Measurements from ENCODE around the gene NSG2.

NSG2 gene

DNA sequence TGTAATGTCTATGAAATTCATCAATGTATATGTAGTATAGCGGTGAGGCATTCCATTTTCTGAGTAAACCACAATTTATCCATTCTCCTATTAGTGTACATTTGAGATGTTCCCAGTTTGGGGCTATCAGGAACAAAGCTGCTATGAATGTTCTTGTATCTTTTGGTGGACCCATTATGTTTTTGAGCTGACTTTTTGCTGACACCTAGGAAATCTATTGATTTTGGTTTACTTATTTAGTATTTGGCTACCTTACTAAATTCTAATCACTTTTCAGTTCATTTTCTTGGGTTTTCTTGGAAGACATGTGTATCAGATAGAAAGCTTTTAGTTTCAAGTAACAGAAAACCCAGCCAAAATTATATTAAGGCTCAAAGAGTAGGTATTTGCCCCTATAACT is 13.7 kb downstream of the NSG2 start:
- no peak for DNase-seq (ENCODE audit: low spot score)

DNA sequence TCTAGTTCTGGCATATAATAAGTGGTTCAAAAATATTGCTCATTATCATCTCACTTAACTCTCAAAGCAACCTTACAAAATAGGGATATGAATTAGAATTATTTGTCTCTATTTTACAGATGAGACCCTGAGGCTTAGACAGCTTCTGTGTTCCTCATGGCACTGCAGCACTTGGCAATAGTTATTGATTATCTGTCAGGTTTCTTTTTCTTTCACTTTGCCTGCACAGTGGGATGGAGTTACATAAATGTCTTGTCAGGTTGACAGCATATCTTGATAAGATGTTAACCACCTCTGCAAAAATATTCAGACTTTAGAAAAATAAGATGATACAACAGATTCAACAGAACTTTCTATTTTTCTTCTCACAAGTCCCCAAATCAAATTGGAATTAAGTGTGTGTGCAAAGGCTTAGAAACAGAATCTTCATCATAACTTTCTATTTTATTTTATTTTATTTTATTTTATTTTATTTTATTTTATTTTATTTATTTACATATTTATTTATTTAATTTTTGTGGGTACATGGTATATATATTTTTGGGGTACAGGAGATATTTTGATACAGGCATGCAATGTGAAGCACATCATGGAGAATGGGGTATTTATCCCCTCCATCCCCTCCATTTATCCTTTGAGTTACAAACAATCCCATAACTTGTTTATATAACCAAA is 17.7 kb downstream of the NSG2 start:
- DNase-seq (ENCODE audit: low spot score): no peak

DNA sequence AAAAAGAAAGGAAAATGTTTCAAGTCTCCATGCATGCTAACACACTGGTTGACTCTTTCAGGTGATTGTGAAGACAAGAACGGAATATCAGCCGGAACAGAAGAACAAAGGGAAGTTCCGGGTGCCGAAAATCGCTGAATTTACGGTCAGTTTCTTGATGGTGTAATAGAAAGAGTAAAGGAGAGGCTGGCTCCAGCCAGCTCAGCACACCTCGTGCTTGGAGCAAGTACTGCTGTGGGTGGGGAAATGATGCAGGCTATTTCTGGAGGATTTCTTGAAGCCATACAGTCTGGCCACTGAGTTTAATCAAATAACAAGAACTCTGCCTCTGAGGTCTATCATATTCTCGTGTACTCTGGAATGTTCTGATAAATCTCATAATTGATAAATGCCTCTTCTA is 18.7 kb downstream of the NSG2 start:
- no peak for DNase-seq (ENCODE audit: low spot score)

- DNase-seq (ENCODE audit: low spot score): no peak
Observed at GRCh38 chr5:174065528-174066197, 20.2 kb downstream of the NSG2 start.

GRCh38 chr5:174067499-174067898 is 22.0 kb downstream of the NSG2 start:
- DNase-seq (ENCODE audit: low spot score): no peak

- DNase-seq (ENCODE audit: low spot score): no peak
Observed at GRCh38 chr5:174071484-174071883, 26.0 kb downstream of the NSG2 start.

DNA sequence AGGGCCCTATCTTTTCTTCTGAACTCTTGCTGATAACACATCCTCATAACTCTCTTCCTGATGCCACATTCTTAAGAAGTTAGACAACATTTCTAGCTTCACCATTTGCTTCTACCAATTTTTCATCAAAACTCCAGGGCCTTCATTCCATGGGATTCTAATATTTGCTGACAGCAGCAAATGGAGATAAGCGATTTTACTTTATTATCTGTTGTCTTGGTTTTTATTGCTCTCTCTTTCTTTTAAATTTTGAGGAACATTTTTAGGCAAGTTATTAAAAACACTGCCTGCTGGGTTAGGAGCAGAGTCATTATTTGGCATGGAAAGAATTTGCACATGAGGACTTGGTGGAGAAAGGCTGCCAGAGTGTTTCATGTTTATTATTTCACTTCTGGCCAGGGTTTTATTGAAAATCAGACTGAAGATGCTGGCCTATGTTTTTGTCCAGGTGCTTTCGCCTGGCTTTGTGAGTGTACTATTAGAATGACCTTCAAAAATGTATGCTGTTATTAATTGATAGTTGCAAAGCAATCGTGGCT is 27.7 kb downstream of the NSG2 start:
- no peak for DNase-seq (ENCODE audit: low spot score)

DNA sequence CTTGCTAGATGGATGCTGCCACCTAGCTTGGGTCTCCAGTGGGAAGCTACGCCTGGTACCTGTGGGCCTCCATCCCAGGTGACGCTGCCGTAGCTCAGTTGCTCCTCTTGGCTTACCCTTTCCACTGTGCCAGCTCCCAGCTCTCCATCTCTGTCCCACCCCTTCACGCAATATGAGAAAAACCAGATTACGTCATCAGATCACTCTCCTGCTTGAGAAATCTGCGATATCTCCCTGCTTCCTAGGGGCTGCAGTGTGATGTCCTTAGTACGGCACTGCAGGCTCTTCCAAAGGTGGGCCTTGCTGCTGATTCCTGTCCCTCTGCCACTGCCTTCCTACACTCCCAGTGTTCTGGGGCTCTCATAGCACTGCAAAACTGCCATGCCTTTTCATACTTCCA is 28.9 kb downstream of the NSG2 start:
- no peak for DNase-seq (ENCODE audit: low spot score)

DNA sequence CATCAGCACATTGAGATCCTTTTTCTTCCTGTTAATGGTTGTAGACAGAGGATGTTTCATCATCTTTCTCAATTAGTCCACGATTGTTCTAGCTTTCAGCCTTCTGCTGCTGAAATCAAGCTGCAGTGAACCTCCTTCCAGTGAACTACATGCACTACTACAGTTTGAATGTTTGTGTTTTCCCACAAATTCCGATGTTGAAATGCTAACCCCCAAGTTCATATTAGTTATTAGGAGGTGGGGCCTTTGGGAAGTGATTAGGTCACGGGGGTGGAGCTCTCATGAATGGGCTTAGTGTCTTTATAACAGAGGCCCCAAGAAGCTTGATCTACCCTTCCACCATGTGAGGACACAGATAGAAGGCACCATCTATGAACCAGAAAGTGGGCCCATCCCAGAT is 32.9 kb downstream of the NSG2 start:
- DNase-seq (ENCODE audit: low spot score): no peak

- no peak for DNase-seq (ENCODE audit: low spot score)
Observed at GRCh38 chr5:174082286-174082685, 36.8 kb downstream of the NSG2 start.

DNA sequence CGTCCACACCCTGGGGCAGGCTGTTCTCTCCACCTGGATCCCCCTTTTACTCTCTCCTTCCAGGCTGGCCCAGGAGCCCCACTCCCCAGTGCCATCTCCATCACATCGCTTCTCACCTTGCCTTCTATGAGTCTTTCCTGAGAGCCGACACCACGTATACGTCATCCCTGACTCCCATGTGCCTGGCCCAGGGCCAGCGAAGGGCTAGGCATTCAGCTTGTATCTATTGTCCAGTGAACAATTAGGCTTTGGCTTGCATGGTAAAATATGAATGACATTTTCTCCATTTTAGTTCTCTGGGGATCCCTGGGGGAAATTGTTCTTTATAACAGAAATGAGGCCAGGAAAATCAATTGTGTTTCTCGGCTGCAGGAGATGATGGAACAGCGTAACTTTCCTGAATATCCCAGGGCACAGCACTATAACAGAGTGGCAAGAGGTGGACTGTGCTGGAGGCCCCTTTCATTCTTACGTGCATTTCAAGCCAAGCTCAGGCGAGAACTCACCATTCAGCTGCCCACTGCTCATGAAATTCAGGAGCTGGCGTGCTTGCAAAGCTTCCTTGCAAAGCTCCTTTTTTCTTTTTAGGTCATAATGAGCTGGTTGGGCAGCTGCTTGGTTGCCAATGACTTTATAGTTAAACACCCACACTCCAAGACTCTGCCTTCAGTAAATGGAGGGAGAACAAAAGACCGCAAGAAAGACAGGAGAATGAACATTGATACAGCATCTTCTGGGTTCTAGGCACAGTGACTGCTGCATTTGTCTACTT is 37.7 kb downstream of the NSG2 start:
- no peak for DNase-seq (ENCODE audit: low spot score)

DNA sequence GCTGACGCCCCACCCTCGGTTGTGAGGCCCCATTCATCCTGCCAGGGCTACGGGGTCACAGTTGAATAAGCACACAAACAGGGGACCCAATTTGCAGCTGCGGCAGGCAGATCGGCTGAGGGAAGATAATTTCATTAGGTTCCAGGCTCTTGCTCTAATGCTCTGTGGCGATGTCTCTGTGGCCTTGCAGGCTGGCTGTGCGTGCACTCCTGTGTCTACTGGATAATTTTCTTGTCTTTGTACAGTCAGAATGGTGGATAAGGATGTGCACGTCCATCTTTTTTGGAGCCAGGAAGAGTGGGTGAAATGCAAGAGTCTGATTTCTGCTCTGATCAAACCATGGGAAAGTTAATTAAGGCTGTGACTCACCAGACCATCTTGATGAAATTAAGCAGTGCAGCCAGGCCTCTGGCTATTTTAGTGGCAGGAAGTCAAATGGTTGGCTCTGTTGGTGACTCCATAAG is 39.2 kb downstream of the NSG2 start:
- no peak for DNase-seq (ENCODE audit: low spot score)

DNA sequence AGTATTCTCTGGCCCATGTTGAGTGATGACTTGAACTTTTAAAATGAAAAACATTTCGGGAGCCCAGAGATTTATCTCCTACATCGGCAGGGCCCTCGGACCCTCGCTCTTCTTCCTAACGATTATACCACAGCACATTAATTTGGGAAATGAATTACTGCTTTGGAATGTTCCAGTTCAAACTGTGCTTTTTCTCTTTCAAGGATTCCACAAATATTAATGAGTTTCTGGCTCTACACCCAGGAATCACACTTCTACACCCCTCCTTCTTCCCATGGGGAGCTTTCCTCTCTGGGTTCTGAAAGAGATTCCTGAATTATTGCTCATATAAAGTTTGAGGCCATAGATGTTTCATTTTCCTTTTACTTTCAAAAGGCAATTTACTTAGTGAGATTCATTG is 41.2 kb downstream of the NSG2 start:
- no peak for DNase-seq (ENCODE audit: low spot score)

GRCh38 chr5:174087783-174088182 is 42.3 kb downstream of the NSG2 start:
- no peak for DNase-seq (ENCODE audit: low spot score)

DNA sequence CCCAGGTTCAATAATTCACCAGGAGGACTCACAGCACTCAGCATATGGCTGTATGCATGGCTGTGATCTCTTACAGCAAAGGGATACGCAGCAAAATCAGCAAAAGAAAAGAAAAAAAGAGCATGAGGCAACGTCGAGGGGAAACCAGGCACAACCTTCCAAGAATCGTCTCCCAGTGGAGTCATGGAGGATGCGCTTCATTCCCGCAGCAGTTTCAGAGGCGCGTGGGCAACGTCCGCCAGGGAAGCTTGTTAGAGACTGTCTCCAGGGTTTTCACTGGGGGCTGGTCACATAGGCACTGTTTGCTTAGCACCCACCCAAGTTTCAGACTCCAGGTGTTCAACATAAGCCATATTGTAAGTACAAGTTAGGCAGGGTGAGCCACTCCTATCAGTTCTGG is 44.6 kb downstream of the NSG2 start:
- no peak for DNase-seq (ENCODE audit: low spot score)

DNA sequence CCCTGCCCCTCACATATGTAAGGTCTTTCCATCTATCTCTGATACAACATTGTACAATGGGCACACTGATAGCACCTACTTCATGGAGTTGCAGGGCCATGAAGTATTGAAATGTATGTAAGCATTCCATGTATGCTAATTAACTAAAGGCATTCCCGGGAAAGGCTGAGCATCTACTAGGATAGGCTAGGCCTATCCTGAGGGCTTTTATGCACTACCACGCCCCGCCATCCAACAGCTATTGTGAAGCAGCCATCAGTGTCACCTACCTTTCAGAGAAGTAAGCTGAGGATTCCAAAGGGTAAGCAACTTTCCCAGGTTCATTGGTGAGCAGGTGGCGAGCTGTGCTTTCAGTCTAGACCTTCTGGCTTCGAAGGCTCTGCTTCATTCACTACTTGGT is 47.6 kb downstream of the NSG2 start:
- DNase-seq (ENCODE audit: low spot score): no peak

DNA sequence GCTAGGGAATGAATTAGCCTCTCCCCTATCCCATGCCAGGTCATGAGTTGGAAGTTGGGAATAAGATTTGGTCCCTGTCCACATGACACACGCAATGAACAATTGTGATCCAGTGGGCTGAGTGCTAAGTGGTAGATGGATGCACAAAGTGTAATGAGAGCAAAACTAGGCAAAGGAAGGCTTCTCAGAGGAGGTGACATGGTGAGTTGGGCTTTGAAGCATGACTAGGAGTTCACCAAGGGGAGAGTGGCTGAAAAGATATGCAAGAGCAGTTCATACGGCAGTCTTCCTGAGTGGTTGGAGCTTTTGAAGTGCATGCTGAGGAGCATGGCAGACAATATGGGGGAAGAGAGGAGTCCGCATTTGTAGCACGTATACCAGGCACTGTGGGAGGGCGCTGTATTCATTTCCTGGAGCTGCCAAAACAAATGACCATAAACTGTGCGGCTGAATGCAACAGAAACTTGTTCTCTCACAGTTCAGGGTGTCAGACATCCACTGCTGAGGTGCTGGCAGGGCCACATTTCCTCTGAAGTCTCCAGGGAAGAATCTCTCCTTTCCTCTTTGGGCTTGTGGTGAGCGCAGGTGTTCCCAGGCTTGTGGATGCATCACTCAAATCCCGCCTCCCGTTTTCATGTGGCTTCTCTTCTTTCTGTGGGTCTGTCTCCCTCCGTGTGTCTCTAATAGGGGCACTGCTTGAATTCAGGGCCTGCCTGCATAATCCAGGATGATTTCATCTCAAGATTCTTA is 49.5 kb downstream of the NSG2 start:
- DNase-seq (ENCODE audit: low spot score): no peak

DNA sequence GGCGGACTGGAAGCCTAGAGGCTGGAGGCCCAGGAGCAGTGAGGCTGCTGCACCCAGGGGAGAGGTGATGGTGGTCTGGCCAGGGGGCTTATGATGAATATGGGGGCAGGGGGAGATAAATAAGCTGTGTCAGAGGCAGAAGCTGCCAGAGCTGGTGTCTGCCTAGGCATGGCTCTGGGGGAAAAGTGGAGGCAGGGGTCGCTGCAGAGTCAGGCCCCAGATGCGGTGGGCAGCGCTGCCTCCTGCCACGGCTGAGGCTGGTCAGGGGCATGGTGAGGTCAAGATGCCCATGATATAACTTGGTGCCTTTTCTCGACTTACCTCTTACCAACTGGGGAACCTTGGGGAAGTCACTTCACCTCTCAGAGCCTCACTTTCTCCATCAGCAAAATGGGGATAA is 51.1 kb downstream of the NSG2 start:
- no peak for DNase-seq (ENCODE audit: low spot score)

DNA sequence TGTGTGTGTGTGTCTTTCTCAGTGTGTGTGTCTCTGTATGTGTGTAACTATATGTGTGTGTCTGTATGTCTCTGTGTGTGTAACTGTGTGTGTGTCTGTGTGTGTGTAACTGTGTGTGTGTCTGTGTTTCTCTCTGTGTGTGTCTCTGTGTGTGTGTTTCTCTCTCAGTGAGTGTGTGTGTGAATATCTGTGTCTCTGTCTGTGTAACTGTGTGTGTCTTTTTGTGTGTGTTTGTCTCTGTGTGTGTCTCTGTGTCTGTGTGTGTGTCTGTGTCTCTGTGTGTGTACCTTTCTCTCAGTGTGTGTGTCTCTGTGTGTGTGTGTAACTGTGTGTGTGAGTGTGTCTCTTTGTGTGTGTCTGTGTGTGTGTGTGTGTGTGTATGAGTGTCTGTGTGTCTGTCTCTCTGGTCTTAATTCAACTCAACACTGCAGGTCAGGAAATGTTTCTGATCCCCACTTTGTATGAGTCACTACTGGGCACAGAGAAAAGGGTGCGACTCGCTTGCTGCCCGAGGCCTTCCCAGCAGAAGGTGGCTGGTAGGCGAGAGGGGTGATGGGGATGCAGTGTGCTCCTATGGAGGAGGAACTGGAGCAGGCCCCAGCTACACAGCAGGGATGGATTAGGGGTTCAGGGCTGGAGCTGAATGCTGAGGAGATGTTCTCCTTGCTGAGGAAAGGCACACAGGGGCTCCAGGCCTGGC is 52.1 kb downstream of the NSG2 start:
- DNase-seq (ENCODE audit: low spot score): no peak

- DNase-seq (ENCODE audit: low spot score): no peak
Observed at GRCh38 chr5:174098694-174099093, 53.2 kb downstream of the NSG2 start.

GRCh38 chr5:174100490-174100889 is 55.0 kb downstream of the NSG2 start:
- DNase-seq (ENCODE audit: low spot score): no peak

All from hematopoietic multipotent progenitor cell treated with erythropoietin and hydrocortisone succinate and interleukin-3 and kit ligand, for 15 days (in vitro differentiated cells).